ENCODE data around the gene TCEAL6.
"Not testable (repeated sequence)": the region's sequence is repeated elsewhere in the genome, so short reads cannot be mapped to it uniquely, and the experiment has no call there.

The TCEAL6 gene

GRCh38 chrX:102125436-102125835 lies 16.8 kb downstream of the TCEAL6 start, which contains the start of gene TCEAL2:
Gene TCEAL2, plus strand, starts transcription at chrX:102125679. Its CDS starts 1,152 bp downstream, at chrX:102126831.
- H3K27me3 ChIP-seq (ENCODE audit: low read depth, low read length); H3K9me3 ChIP-seq (ENCODE audit: control insufficient read depth in 1 of 2, low read length in 2 of 2); H3K27ac ChIP-seq (ENCODE audit: low read length); H3K4me1 ChIP-seq (ENCODE audit: control insufficient read depth in 1 of 2, insufficient read depth in 2 of 2, low read length in 2 of 2); H3K36me3 ChIP-seq (ENCODE audit: control insufficient read depth in 1 of 2, insufficient read depth in 2 of 2, low read length in 2 of 2): not testable (repeated sequence)
- peak within 1 kb of the TSS in 1 of 2 donors; percentile 58 for H3K4me3 ChIP-seq (ENCODE audit: low read depth in 1 of 2, low read length in 2 of 2)

GRCh38 chrX:102125014-102125413 lies 17.3 kb downstream of the TCEAL6 start:
- H3K36me3 ChIP-seq (ENCODE audit: control insufficient read depth in 1 of 2, insufficient read depth in 2 of 2, low read length in 2 of 2); H3K9me3 ChIP-seq (ENCODE audit: control insufficient read depth in 1 of 2, low read length in 2 of 2); H3K27me3 ChIP-seq (ENCODE audit: low read depth, low read length); H3K27ac ChIP-seq (ENCODE audit: low read length); H3K4me1 ChIP-seq (ENCODE audit: control insufficient read depth in 1 of 2, insufficient read depth in 2 of 2, low read length in 2 of 2): not testable (repeated sequence)
- H3K4me3 ChIP-seq (ENCODE audit: low read depth in 1 of 2, low read length in 2 of 2), result peak overlapping the region in 1 of 2 donors; percentile 58

- Histone ChIP-seq H3K27me3 (ENCODE audit: low read depth, low read length) (no peaks in the 10 kb centered on the region), H3K36me3 (ENCODE audit: control insufficient read depth in 1 of 2, insufficient read depth in 2 of 2, low read length in 2 of 2) (no peaks in the 10 kb centered on the region), H3K4me3 (ENCODE audit: low read depth in 1 of 2, low read length in 2 of 2) (no peak overlapping the region), H3K27ac (ENCODE audit: low read length) (no peak overlapping the region), H3K4me1 (ENCODE audit: control insufficient read depth in 1 of 2, insufficient read depth in 2 of 2, low read length in 2 of 2) (no peaks in the 10 kb centered on the region), H3K9me3 (ENCODE audit: control insufficient read depth in 1 of 2, low read length in 2 of 2) (no peaks in the 10 kb centered on the region)
Observed at GRCh38 chrX:102115748-102116147, 26.5 kb downstream of the TCEAL6 start.

DNA sequence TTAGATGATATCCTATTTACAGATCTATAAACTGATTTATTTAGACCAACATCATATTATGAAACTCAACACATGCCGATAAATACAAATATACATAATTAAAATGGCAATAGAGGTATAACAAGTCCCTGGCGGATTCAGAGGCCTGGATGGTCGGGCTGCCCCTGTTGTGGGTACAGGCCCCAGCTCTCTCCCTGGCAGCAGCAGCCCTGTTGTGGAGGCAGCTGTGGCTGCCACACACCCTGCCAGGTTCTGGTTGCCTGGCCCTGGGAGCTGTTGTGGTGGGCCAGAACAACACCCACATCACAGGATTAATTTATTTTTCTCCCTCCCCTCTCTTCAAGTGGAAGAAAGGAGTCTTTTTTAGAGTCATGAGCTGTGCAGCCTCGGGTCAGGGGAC lies 28.9 kb downstream of the TCEAL6 start:
- Histone ChIP-seq H3K27ac (ENCODE audit: low read length) (no peak overlapping the region), H3K36me3 (ENCODE audit: control insufficient read depth in 1 of 2, insufficient read depth in 2 of 2, low read length in 2 of 2) (no peaks in the 10 kb centered on the region), H3K9me3 (ENCODE audit: control insufficient read depth in 1 of 2, low read length in 2 of 2) (no peaks in the 10 kb centered on the region)

More for the DNA sequence above, 28.9 kb downstream of the TCEAL6 start:
- Histone ChIP-seq H3K27me3 (ENCODE audit: low read depth, low read length) (no peaks in the 10 kb centered on the region), H3K4me3 (ENCODE audit: low read depth in 1 of 2, low read length in 2 of 2) (no peak overlapping the region), H3K4me1 (ENCODE audit: control insufficient read depth in 1 of 2, insufficient read depth in 2 of 2, low read length in 2 of 2) (no peaks in the 10 kb centered on the region)

Measured in muscle layer of duodenum (tissue), 2 donors.